ENCODE measurements around the gene KCNMB1. TPM values are rescaled to one million over a fixed set of nuclear protein-coding genes. Genes with fewer than 3 reads are reported as not detected.

Gene KCNMB1, protein sequence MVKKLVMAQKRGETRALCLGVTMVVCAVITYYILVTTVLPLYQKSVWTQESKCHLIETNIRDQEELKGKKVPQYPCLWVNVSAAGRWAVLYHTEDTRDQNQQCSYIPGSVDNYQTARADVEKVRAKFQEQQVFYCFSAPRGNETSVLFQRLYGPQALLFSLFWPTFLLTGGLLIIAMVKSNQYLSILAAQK
- under 1 TPM in 5 of 6 experiments, not detected in 1; 0.10 to 0.27 (median 0.25) TPM for total RNA-seq
- long read RNA-seq = 0 reads

DNA sequence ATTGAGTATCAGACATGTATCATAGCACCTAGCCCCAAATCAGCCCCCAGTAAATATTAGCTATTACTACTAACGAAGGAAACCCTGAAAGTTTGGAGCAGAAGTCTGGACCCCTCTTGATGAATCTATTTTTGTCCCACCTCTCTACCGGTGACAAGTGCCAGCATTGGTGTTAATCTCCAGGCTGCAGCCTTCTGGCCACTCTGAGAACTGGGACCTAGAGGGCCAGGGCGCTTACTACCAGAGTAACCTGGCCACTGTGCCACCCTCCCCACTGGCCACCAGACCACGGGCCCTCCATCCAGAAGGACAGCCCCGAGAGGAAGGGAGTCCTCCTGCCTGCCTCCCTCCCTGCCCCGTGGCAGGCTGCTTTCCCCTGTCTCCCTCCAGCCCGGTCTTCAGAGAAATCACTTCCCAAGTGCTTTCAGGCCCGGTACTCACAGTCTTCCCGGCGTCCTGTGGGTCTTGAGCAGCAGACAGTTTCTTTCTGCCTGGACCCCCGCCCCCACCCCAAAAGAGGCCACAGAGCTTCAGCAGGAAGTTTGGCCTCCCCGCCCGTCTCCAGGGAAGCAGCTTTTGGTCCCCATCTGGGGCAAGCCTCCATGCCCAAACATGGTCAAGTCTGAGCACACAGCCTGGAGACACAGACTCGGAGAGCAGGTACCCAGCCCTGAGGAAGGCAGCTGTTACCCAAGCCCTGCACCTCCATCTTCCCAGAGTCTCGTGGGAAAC, at the start of gene KCNMB1:
Gene KCNMB1, minus strand, starts transcription at position 550 of the 732 bp plus-strand sequence. CDS start 3,920 bp downstream, outside the sequence.
- Histone ChIP-seq H3K27ac (no peak within 1 kb of the TSS), H3K27me3 (no peaks in the 10 kb centered on the region), H3K9me3 (no peaks in the 10 kb centered on the region), H3K36me3 (no peaks in the 10 kb centered on the region), H3K4me1 (no peaks in the 10 kb centered on the region), H3K4me3 (peak within 1 kb of the TSS in 1 of 3 donors; percentile 1)
- WGBS (ENCODE audit: insufficient coverage, low coverage, low lambda C conversion rate, missing lambda C conversion rate) = 31% methylated on average over 7 of the region's 15 CpGs
- intact Hi-C loops (cut with DNase I) = no loop called here
- peak; percentile 17 to 38 (median 25) for ATAC-seq
- TF ChIP-seq, protein P1, sequence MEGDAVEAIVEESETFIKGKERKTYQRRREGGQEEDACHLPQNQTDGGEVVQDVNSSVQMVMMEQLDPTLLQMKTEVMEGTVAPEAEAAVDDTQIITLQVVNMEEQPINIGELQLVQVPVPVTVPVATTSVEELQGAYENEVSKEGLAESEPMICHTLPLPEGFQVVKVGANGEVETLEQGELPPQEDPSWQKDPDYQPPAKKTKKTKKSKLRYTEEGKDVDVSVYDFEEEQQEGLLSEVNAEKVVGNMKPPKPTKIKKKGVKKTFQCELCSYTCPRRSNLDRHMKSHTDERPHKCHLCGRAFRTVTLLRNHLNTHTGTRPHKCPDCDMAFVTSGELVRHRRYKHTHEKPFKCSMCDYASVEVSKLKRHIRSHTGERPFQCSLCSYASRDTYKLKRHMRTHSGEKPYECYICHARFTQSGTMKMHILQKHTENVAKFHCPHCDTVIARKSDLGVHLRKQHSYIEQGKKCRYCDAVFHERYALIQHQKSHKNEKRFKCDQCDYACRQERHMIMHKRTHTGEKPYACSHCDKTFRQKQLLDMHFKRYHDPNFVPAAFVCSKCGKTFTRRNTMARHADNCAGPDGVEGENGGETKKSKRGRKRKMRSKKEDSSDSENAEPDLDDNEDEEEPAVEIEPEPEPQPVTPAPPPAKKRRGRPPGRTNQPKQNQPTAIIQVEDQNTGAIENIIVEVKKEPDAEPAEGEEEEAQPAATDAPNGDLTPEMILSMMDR (IDR thresholded peaks at IDR 0.05) = no peak
- no peak for TF ChIP-seq POLR2A (IDR thresholded peaks at IDR 0.05)
- no peak for DNase-seq

DNA sequence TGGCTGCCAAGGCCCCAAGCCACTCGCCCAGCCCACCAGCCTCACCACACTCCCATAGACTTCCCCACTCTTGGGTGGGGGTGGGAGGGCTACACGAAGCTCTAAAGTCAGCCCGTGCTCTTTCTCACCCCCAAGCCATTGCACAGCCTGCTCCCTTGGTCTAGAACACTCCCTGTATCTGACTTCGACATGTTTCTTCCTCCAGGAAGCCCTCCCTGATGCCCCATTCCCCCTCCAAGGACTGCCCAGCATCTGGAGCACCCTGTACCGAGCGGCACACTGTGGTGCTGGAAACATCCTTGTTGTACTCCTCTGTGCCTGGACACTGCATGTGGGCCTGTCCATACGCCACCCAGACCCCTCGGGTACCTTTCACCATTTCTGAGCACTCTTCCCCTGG, 49.4 kb upstream of the KCNMB1 start:
- H3K27ac ChIP-seq = no peak overlapping the region
- no peaks in the 10 kb centered on the region for H3K9me3 ChIP-seq
- no peak for TF ChIP-seq POLR2A (IDR thresholded peaks at IDR 0.05)
- TF ChIP-seq, protein P1 (IDR thresholded peaks at IDR 0.05) = no peak
- H3K4me3 ChIP-seq = no peak overlapping the region
- ATAC-seq (no peak), DNase-seq (peak in 1 of 3 donors; percentile 21)
- 68% methylated on average over 6 of the region's 8 CpGs for WGBS (ENCODE audit: insufficient coverage, low coverage, low lambda C conversion rate, missing lambda C conversion rate)
- H3K4me1 ChIP-seq = no peaks in the 10 kb centered on the region
- H3K27me3 ChIP-seq = no peaks in the 10 kb centered on the region
- H3K36me3 ChIP-seq = no peaks in the 10 kb centered on the region
- intact Hi-C loops (cut with DNase I) = loop anchor here (5.0 to 10.0 kb wide), 3 partner anchors 189 to 724 kb away; no protein-coding TSS in a partner anchor

DNA sequence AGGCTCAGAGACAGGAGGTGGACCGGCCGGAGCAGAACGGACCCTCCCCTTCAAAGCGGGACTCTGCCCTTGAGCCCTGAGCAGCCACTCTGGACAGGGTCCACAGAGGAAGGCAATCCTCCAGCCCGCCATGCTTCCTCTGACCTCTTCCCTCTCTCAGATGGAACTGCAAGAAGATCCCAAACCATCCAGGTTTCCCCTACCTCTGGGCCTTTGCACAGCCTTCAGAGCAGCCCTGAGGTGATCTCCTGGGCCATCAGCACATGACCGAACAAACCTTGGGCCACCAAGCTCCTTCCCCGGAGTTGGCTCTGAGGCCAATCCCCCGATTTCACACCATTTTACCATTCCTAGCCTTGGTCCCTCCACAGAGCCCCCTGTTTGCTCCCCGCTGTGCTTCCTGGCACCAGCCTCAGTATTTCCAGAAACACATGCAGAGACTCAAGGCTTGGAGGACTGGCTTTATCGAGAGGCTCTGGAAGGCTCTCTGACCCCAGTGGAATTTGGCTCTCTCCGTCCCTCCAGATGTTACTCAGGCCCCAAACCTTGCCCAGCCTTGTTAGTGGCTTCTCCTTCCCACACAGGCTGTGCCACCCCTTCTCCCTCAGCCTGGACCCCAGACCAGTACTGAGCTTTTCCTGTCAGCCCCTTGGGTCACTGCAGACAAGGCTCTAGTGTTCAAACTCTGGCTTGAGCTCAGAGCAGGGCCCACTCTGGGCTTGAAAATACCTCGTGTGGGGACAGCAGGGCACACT, 48.6 kb upstream of the KCNMB1 start:
- WGBS (ENCODE audit: insufficient coverage, low coverage, low lambda C conversion rate, missing lambda C conversion rate) = 31% methylated on average over 3 of the region's 12 CpGs
- no peak for ATAC-seq
- H3K27ac ChIP-seq = no peak overlapping the region
- TF ChIP-seq POLR2A (IDR thresholded peaks at IDR 0.05) = no peak
- TF ChIP-seq, protein P1 (IDR thresholded peaks at IDR 0.05) = no peak
- no peak for DNase-seq
- H3K9me3 ChIP-seq = no peaks in the 10 kb centered on the region
- no peak overlapping the region for H3K4me3 ChIP-seq
- H3K27me3 ChIP-seq = no peaks in the 10 kb centered on the region
- H3K4me1 ChIP-seq = no peaks in the 10 kb centered on the region
- intact Hi-C loops (cut with DNase I) = loop anchor here (5.0 to 10.0 kb wide), 3 partner anchors 190 to 723 kb away; no protein-coding TSS in a partner anchor
- no peaks in the 10 kb centered on the region for H3K36me3 ChIP-seq

DNA sequence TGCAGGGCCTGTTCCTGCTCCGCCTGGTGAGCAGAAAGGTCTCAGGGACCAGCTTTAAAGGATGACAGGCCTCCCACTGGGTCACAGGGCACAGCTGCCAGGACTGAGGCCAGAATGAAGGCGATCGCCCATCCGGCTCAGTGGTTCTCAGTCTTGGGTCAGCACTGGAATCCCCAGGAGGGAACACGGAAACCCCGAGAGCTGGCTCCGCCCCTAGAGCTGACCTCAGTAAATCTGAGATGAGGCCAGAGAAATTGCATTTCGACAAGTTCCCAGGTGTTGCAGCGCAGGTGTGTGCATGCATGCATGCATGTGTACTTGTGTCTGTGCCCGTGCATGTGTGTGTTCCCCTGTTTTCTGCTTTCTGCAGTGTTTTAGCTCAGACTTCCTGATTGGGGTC, 47.2 kb upstream of the KCNMB1 start:
- intact Hi-C loops (cut with DNase I) = loop anchor here (5.0 to 10.0 kb wide), 3 partner anchors 191 to 722 kb away; no protein-coding TSS in a partner anchor
- Histone ChIP-seq H3K4me1 (no peaks in the 10 kb centered on the region), H3K27ac (no peak overlapping the region), H3K36me3 (no peaks in the 10 kb centered on the region), H3K27me3 (no peaks in the 10 kb centered on the region), H3K4me3 (no peak overlapping the region), H3K9me3 (no peaks in the 10 kb centered on the region)
- DNase-seq (peak in 1 of 3 donors; percentile 31), ATAC-seq (no peak)
- no peak for TF ChIP-seq POLR2A (IDR thresholded peaks at IDR 0.05)
- TF ChIP-seq, protein P1 (IDR thresholded peaks at IDR 0.05) = no peak
- WGBS (ENCODE audit: insufficient coverage, low coverage, low lambda C conversion rate, missing lambda C conversion rate) = 80% methylated on average over 1 of the region's 10 CpGs
